SK-N-SH (cell line): ENCODE measurements around the gene NUAK1. TPM values are rescaled to one million over a fixed set of nuclear protein-coding genes. Genes with fewer than 3 reads are reported as not detected.

Source experiments
- CTCF ChIA-PET: fragments of 300-600, 350-600 bp; formaldehyde crosslinking; extraction: SDS; loops from one replicate; lab custom pipeline; 2021; lab: Yijun Ruan, JAX
- POLR2A ChIA-PET: fragments of 350-600 bp; sonication (Branson Sonifier 250); formaldehyde crosslinking; extraction: SDS; loops from one replicate; lab custom pipeline; 2020; ENCODE audit warnings: antibody characterized with exemption, inconsistent platforms; lab: Yijun Ruan, JAX
- DNase-seq: peaks from one replicate; pipeline ENCODE4 v3.0.0; 2012
- H2AFZ ChIP-seq: fragments of 200-600 bp; sonication (generic); 2 replicates; pipeline ENCODE4 v1.8.1; 2016; ENCODE audit warnings: antibody characterized with exemption, mild to moderate bottlenecking, low read depth
- H3F3A ChIP-seq: fragments of 200-600 bp; sonication (generic); replicated peaks from 2 replicates; pipeline ENCODE3; 2016; ENCODE audit warnings: antibody characterized with exemption, mild to moderate bottlenecking; ENCODE audit not compliant: insufficient read depth
- H3K27ac ChIP-seq, 2 experiments: fragments of 200-500 bp in 1 of 2; fragments of 200-600 bp in 1 of 2; sonication (Bioruptor generic) in 1 of 2; sonication (generic), shearing (Covaris generic) in 1 of 2; 2 replicates each; pipeline versions ENCODE4 v1.5.1 to v1.6.1; 2014 to 2016; ENCODE audit warnings: low read depth in 2 of 2, inconsistent platforms in 1 of 2, low read length in 1 of 2, mild to moderate bottlenecking in 1 of 2, mixed read lengths in 1 of 2
- H3K27me3 ChIP-seq: fragments of 200-600 bp; sonication (generic), shearing (Covaris generic); 2 replicates; pipeline ENCODE4 v1.6.1; 2016; ENCODE audit warnings: mixed run types; ENCODE audit not compliant: insufficient read depth
- H3K36me3 ChIP-seq, 2 experiments: fragments of 200-500 bp in 1 of 2; fragments of 200-600 bp in 1 of 2; sonication (Bioruptor generic) in 1 of 2; sonication (generic) in 1 of 2; replicated peaks in 1 of 2; 2 replicates each; pipeline versions ENCODE3 to v1.5.1; 2014 to 2016; ENCODE audit warnings: low read length in 1 of 2, mild to moderate bottlenecking in 1 of 2; ENCODE audit not compliant: insufficient read depth in 2 of 2, control insufficient read depth in 1 of 2
- H3K4me1 ChIP-seq, 2 experiments: fragments of 200-500 bp in 1 of 2; fragments of 200-600 bp in 1 of 2; sonication (Bioruptor generic) in 1 of 2; sonication (generic), shearing (Covaris generic) in 1 of 2; 2 replicates each; pipeline versions ENCODE4 v1.5.1 to v1.6.1; 2014 to 2016; ENCODE audit warnings: low read depth in 1 of 2, low read length in 1 of 2, mixed run types in 1 of 2; ENCODE audit not compliant: insufficient read depth in 2 of 2, control insufficient read depth in 1 of 2
- H3K4me2 ChIP-seq: fragments of 200-600 bp; sonication (generic), shearing (Covaris generic); 2 replicates; pipeline ENCODE4 v1.6.1; 2017; ENCODE audit warnings: mixed run types
- H3K4me3 ChIP-seq, 2 experiments: fragments of 200-500 bp in 1 of 2; fragments of 200-600 bp in 1 of 2; sonication (Bioruptor generic) in 1 of 2; sonication (generic), shearing (Covaris generic) in 1 of 2; 2 replicates each; pipeline versions ENCODE4 v1.5.1 to v1.8.1; 2014 to 2016; ENCODE audit warnings: low read depth in 2 of 2, inconsistent platforms in 1 of 2, low read length in 1 of 2, mild to moderate bottlenecking in 1 of 2, mixed read lengths in 1 of 2, moderate library complexity in 1 of 2
- H3K79me2 ChIP-seq: fragments of 200-600 bp; sonication (generic); 2 replicates; pipeline ENCODE4 v1.8.1; 2017; ENCODE audit warnings: mild to moderate bottlenecking; ENCODE audit not compliant: insufficient read depth
- H3K9ac ChIP-seq: fragments of 200-600 bp; sonication (generic); 2 replicates; pipeline ENCODE4 v1.6.1; 2017; ENCODE audit warnings: mixed run types
- H3K9me2 ChIP-seq: fragments of 200-600 bp; sonication (generic); 2 replicates; pipeline ENCODE4 v1.6.1; 2017; ENCODE audit warnings: mixed run types
- H3K9me3 ChIP-seq: fragments of 200-600 bp; sonication (generic); 2 replicates; pipeline ENCODE4 v1.6.1; 2017; ENCODE audit warnings: mixed run types, mild to moderate bottlenecking, moderate library complexity
- H4K20me1 ChIP-seq: fragments of 200-600 bp; sonication (generic); 2 replicates; pipeline ENCODE4 v1.6.1; 2017; ENCODE audit warnings: mild to moderate bottlenecking, mixed run types; ENCODE audit not compliant: insufficient read depth
- CHD2 ChIP-seq: fragments of 150-350 bp; IDR thresholded peaks from 2 replicates; pipeline ENCODE4 v1.6.1; 2018; ENCODE audit warnings: low read length; ENCODE audit not compliant: partially characterized antibody
- CTCF ChIP-seq: fragments of 200-600 bp; sonication (generic); IDR thresholded peaks from 2 replicates; pipeline ENCODE4 v1.6.1; 2017; ENCODE audit warnings: antibody characterized with exemption, mild to moderate bottlenecking, moderate library complexity
- EP300 ChIP-seq, 2 experiments: IDR thresholded peaks; 2 replicates each; pipeline versions ENCODE4 v1.4.0 to v1.6.1; 2012; ENCODE audit warnings: borderline replicate concordance in 1 of 2, low read depth in 1 of 2, low read length in 1 of 2
- FOSL2 ChIP-seq: IDR thresholded peaks from 2 replicates; pipeline ENCODE4 v1.4.0; 2012; ENCODE audit warnings: low read depth, mild to moderate bottlenecking, moderate library complexity, borderline replicate concordance
- FOXJ3 ChIP-seq: sonication (generic); formaldehyde crosslinking; IDR thresholded peaks from 2 replicates; pipeline ENCODE4 v1.5.1; 2020; ENCODE audit warnings: mild to moderate bottlenecking, missing genetic modification reagents
- GATA2 ChIP-seq: sonication (generic); formaldehyde crosslinking; IDR thresholded peaks from 2 replicates; pipeline ENCODE4 v1.5.0; 2020; ENCODE audit warnings: mild to moderate bottlenecking, missing genetic modification reagents
- JUND ChIP-seq: IDR thresholded peaks from 2 replicates; pipeline ENCODE4 v1.4.0; 2012
- MAX ChIP-seq: IDR thresholded peaks from 2 replicates; pipeline ENCODE4 v1.4.0; 2012; ENCODE audit warnings: low read depth
- MEF2A ChIP-seq: IDR thresholded peaks from 2 replicates; pipeline ENCODE4 v1.4.0; 2012; ENCODE audit warnings: low read depth, borderline replicate concordance
- NFIC ChIP-seq: IDR thresholded peaks from 2 replicates; pipeline ENCODE4 v1.4.0; 2012; ENCODE audit warnings: borderline replicate concordance
- NRF1 ChIP-seq: IDR thresholded peaks from 2 replicates; pipeline ENCODE4 v1.6.1; 2012; ENCODE audit warnings: low read depth, mild to moderate bottlenecking, low read length
- POLR2AphosphoS5 ChIP-seq: IDR thresholded peaks from 2 replicates; pipeline ENCODE4 v1.6.1; 2012; ENCODE audit warnings: low read depth, low read length
- REST ChIP-seq: IDR thresholded peaks from 2 replicates; pipeline ENCODE4 v1.6.1; 2012; ENCODE audit warnings: mild to moderate bottlenecking, low read depth, low read length, moderate library complexity
- RXRA ChIP-seq: IDR thresholded peaks from 2 replicates; pipeline ENCODE4 v1.4.0; 2012; ENCODE audit warnings: low read depth, mild to moderate bottlenecking, borderline replicate concordance
- SIN3A ChIP-seq: IDR thresholded peaks from 2 replicates; pipeline ENCODE4 v1.6.1; 2012; ENCODE audit warnings: low read depth, mild to moderate bottlenecking, low read length, moderate library complexity, borderline replicate concordance
- USF1 ChIP-seq: IDR thresholded peaks from 2 replicates; pipeline ENCODE4 v1.4.0; 2012; ENCODE audit warnings: low read depth, borderline replicate concordance
- YY1 ChIP-seq: IDR thresholded peaks from 2 replicates; pipeline ENCODE4 v1.4.0; 2012; ENCODE audit warnings: low read depth, mild to moderate bottlenecking
- WGBS: methylation state at CpG from one replicate; pipeline ENCODE4 v1.1.6; 2017; ENCODE audit warnings: low lambda C conversion rate; 5-methylcytosine and 5-hydroxymethylcytosine counted together
- polyA plus RNA-seq, 3 experiments: library from polyadenylated mRNA; depleted of rRNA; stranded (reverse); fragments of >200 nt; gene quantifications; 2 replicates each; pipeline ENCODE4 v1.2.3, GENCODE V29; 2012

The NUAK1 gene
- polyA plus RNA-seq, 1 of the 3 experiments (the other 2 are of a cell fraction) = 8.1 TPM

DNA sequence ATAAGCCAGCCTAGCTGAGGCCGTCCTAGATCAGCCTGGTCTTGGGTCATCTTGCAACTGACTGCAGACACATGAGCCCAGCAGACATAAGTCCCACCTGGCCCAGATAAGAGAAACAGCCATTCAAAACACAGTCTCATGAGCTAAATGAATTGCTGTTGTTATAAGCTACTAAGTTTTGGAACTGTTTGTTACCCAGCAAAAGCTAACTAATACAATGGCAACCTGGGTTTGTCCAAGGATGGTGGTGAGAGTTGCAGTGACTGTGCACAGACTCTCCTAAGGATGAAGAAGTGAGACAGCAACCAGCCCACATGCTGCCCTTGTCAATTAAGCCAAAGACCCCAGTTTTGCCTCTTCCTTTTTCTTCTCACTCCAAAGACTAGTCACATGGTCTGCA is 22.2 kb upstream of the NUAK1 start:
- no peak overlapping the region for H2AFZ ChIP-seq
- 50% methylated on average over 1 of the region's 1 CpG for WGBS
- H3K27me3 ChIP-seq = no peaks in the 10 kb centered on the region
- H3K9me2 ChIP-seq = no peaks in the 10 kb centered on the region
- no peak overlapping the region for H3K27ac ChIP-seq
- TF ChIP-seq CHD2 (no peak), MEF2A (no peak), NRF1 (no peak), YY1 (no peak), POLR2AphosphoS5 (no peak), RXRA (no peak), REST (no peak), SIN3A (no peak), GATA2 (CRISPR knock-in tag) (no peak), NFIC (no peak)
- TF ChIP-seq, all 33 proteins: peak for 0
- ChIA-PET CTCF (no interaction called here), POLR2A (no interaction called here)
- Histone ChIP-seq H4K20me1 (no peaks in the 10 kb centered on the region), H3K36me3 (no peaks in the 10 kb centered on the region), H3K79me2 (no peaks in the 10 kb centered on the region), H3K4me3 (no peak overlapping the region), H3K9me3 (no peaks in the 10 kb centered on the region), H3K4me2 (no peak overlapping the region), H3F3A (no peaks in the 10 kb centered on the region), H3K9ac (no peak overlapping the region), H3K4me1 (no peaks in the 10 kb centered on the region)
- DNase-seq = no peak

- Histone ChIP-seq H3K4me1 (no peaks in the 10 kb centered on the region), H3K9me3 (no peaks in the 10 kb centered on the region), H3K9ac (no peak overlapping the region), H3K27me3 (no peaks in the 10 kb centered on the region), H3K9me2 (no peaks in the 10 kb centered on the region), H3K4me2 (no peak overlapping the region), H4K20me1 (no peaks in the 10 kb centered on the region), H3K4me3 (no peak overlapping the region), H3F3A (no peaks in the 10 kb centered on the region), H3K36me3 (no peaks in the 10 kb centered on the region), H3K79me2 (no peaks in the 10 kb centered on the region), H2AFZ (no peak overlapping the region), H3K27ac (no peak overlapping the region)
- CTCF ChIA-PET = interaction anchor here (1.0 kb wide), 1 partner anchor 68 kb away, joined by 4 read pairs; no protein-coding TSS in a partner anchor
- POLR2A ChIA-PET = no interaction called here
- WGBS = 92% methylated on average over 2 of the region's 2 CpGs
- DNase-seq = no peak
- no peak for TF ChIP-seq YY1
- TF ChIP-seq REST = no peak
- no peak for TF ChIP-seq FOSL2
- no peak for TF ChIP-seq EP300 (IDR thresholded peaks at IDR 0.05; ENCODE audit: borderline replicate concordance in 1 of 2, low read depth in 1 of 2, low read length in 1 of 2)
- no peak for TF ChIP-seq NRF1
- TF ChIP-seq CHD2 = no peak
- no peak for TF ChIP-seq FOXJ3
- TF ChIP-seq RXRA = no peak
- TF ChIP-seq SIN3A = no peak
- no peak for TF ChIP-seq USF1
- no peak for TF ChIP-seq JUND
- no peak for TF ChIP-seq CTCF
- TF ChIP-seq MAX = no peak
Measured at GRCh38 chr12:106157802-106158201, 19.0 kb upstream of the NUAK1 start.
